Measurements from ENCODE around the gene PRKG1. TPM values are rescaled to one million over a fixed set of nuclear protein-coding genes. Genes with fewer than 3 reads are reported as not detected.

The PRKG1 gene
- total RNA-seq, 1 experiment from 2014 or later, result 10.4 TPM

DNA sequence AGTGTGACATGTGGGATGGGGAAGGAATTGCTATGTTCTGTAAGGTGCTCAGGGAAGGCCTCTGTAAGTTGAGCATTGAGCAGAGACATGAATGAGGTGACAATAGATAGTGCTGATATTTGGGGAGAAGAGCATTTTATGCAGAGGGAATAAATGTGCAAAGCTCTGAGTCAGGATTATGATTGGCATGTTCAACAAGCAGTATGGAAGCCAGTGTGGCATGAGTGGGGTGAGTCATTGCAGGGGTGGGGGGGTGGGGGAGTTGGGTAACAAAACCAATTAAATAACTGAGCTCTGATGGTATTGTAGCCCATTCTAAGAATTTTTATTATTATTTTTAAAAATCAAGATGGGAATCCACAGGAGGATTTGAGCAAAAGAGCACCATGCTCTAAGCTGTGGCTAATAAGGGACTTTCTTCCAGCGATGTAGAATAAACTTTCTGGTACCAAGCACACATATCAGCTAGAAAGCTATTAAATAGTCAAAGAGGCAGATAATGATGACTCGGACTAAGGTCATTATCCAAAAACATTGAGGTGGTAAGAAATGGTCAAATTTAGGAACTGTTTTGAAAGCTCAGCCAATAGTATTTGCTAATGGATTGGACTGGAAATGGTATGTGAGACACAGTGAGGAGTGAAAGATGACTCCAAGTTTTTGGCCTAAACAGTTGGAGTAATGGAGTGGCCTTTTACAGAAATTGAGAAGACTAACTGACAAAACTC, 96.4 kb downstream of the PRKG1 start:
- H2BK15ac ChIP-seq (ENCODE audit: low read depth, low read length), result no peak overlapping the region
- H3K18ac ChIP-seq (ENCODE audit: insufficient read length, low read depth, low read length), result no peak overlapping the region
- H3K56ac ChIP-seq (ENCODE audit: insufficient read length, low read depth, low read length), result no peak overlapping the region
- H3K27me3 ChIP-seq (ENCODE audit: insufficient read depth, low read length), result no peaks in the 10 kb centered on the region
- no peaks in the 10 kb centered on the region for H3K23me2 ChIP-seq (ENCODE audit: insufficient read length, low read depth, low read length, poor library complexity, severe bottlenecking)
- no peak overlapping the region for H2BK120ac ChIP-seq (ENCODE audit: low read depth, low read length, poor library complexity, severe bottlenecking)
- no peak overlapping the region; a peak in 1 of 7 replicates for H3K27ac Mint-ChIP-seq
- no peaks in the 10 kb centered on the region for H3K9me3 Mint-ChIP-seq
- H4K8ac ChIP-seq (replicated peaks; ENCODE audit: insufficient read length, low read depth, low read length), result no peak overlapping the region
- peaks cover 2% of the 10 kb centered on the region; the same call in 1 of the 2 replicates for H3K4me1 ChIP-seq (ENCODE audit: insufficient read depth, low read length)
- H4K5ac ChIP-seq (ENCODE audit: insufficient read length, low read depth, low read length), result no peak overlapping the region
- H3K27me3 Mint-ChIP-seq (ENCODE audit: low read depth), result no peaks in the 10 kb centered on the region
- no peak overlapping the region for H3K23ac ChIP-seq (ENCODE audit: insufficient read length, low read depth, low read length)
- no peak overlapping the region for H2BK5ac ChIP-seq (ENCODE audit: insufficient read length, low read length)
- H3K4me1 Mint-ChIP-seq, result peaks cover 6% of the 10 kb centered on the region in 2 experiments
- H3K27ac ChIP-seq (ENCODE audit: insufficient read length, low read depth, low read length), result no peak overlapping the region
- H3K79me2 ChIP-seq (ENCODE audit: insufficient read depth, low read length), result no peaks in the 10 kb centered on the region
- no peak overlapping the region for H2BK12ac ChIP-seq (ENCODE audit: insufficient read length, low read depth, low read length)
- no CpG with 5 or more reads among the region's 2 CpGs for whole genome bisulfite sequencing (ENCODE audit: extremely low coverage, insufficient read length, low lambda C conversion rate)
- no peak overlapping the region for H3K4me2 ChIP-seq (ENCODE audit: insufficient read depth, insufficient read length, low read length)
- H2BK20ac ChIP-seq (ENCODE audit: low read depth, low read length, poor library complexity, severe bottlenecking), result no peak overlapping the region
- H3K9me3 ChIP-seq (ENCODE audit: control insufficient read depth, low read depth, low read length), result no peaks in the 10 kb centered on the region
- H2AFZ ChIP-seq (ENCODE audit: low read length), result no peak overlapping the region
- no peaks in the 10 kb centered on the region for H3K79me1 ChIP-seq (ENCODE audit: insufficient read depth, low read depth, low read length, poor library complexity, severe bottlenecking)
- no peak overlapping the region for H3K9ac ChIP-seq (ENCODE audit: extremely low read depth, insufficient read length, low read length)
- H4K20me1 ChIP-seq (ENCODE audit: control insufficient read depth, insufficient read depth, insufficient read length), result no peaks in the 10 kb centered on the region
- H3K4ac ChIP-seq (ENCODE audit: low read depth, low read length), result no peak overlapping the region
- H2AK5ac ChIP-seq (ENCODE audit: insufficient read length, low read length), result no peak overlapping the region
- no peak overlapping the region for H3T11ph ChIP-seq (ENCODE audit: low read length)
- TF ChIP-seq, protein P1, sequence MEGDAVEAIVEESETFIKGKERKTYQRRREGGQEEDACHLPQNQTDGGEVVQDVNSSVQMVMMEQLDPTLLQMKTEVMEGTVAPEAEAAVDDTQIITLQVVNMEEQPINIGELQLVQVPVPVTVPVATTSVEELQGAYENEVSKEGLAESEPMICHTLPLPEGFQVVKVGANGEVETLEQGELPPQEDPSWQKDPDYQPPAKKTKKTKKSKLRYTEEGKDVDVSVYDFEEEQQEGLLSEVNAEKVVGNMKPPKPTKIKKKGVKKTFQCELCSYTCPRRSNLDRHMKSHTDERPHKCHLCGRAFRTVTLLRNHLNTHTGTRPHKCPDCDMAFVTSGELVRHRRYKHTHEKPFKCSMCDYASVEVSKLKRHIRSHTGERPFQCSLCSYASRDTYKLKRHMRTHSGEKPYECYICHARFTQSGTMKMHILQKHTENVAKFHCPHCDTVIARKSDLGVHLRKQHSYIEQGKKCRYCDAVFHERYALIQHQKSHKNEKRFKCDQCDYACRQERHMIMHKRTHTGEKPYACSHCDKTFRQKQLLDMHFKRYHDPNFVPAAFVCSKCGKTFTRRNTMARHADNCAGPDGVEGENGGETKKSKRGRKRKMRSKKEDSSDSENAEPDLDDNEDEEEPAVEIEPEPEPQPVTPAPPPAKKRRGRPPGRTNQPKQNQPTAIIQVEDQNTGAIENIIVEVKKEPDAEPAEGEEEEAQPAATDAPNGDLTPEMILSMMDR (conservative IDR thresholded peaks at IDR 0.05), result no peak
- H4K91ac ChIP-seq (ENCODE audit: insufficient read length, low read depth, low read length), result no peak overlapping the region
- H3K4me3 Mint-ChIP-seq, result no peak overlapping the region
- DNase-seq, result no peak
- H3K14ac ChIP-seq (ENCODE audit: insufficient read depth, low read length), result no peak overlapping the region
- no peaks in the 10 kb centered on the region for H3K36me3 Mint-ChIP-seq (ENCODE audit: insufficient read depth in 1 of 3, low read depth in 3 of 3)

Measured in H9 (cell line).